ENCODE results near the gene SASH3. TPM values are rescaled to one million over a fixed set of nuclear protein-coding genes. Genes with fewer than 3 reads are reported as not detected.

SASH3 gene
- polyA plus RNA-seq, 2 of the 4 experiments (the other 2 are of a cell fraction): not detected

- Histone ChIP-seq H3K4me2 (peak overlapping the region; percentile 83), H3K9me3 (no peaks in the 10 kb centered on the region), H3K4me3 (peak overlapping the region; percentile 83), H3K27ac (peak overlapping the region; percentile 78 to 94), H3K4me1 (peaks cover 13% of the 10 kb centered on the region; the same call in 2 of the 3 replicates)
- ATAC-seq (peak; percentile 23 to 33; a peak in 5 of 6 replicates), DNase-seq (ENCODE audit: low read depth in 1 of 2, low spot score in 1 of 2) (peak in 1 of 2 experiments; percentile 12), FAIRE-seq (peak; percentile 77)
- no peak for TF ChIP-seq RCOR1 (IDR thresholded peaks at IDR 0.05; ENCODE audit: low read depth, low read length)
- no peak for TF ChIP-seq TFCP2L1 (CRISPR knock-in tag; IDR thresholded peaks at IDR 0.05)
- no peak for TF ChIP-seq CHD4 (IDR thresholded peaks at IDR 0.05; ENCODE audit: borderline replicate concordance)
- TF ChIP-seq HOXA7 (CRISPR knock-in tag; IDR thresholded peaks at IDR 0.05): no peak
- TF ChIP-seq ESRRA (IDR thresholded peaks at IDR 0.05; ENCODE audit: borderline replicate concordance, low read length): no peak
- no peak for TF ChIP-seq ZC3H11A (IDR thresholded peaks at IDR 0.05)
- no peak for TF ChIP-seq RAD21 (conservative IDR thresholded peaks at IDR 0.05 in 1 of 2, IDR thresholded peaks at IDR 0.05 in 1 of 2)
- TF ChIP-seq EHMT2 (IDR thresholded peaks at IDR 0.05; ENCODE audit: low read depth): no peak
- TF ChIP-seq POLR2AphosphoS2 (conservative IDR thresholded peaks at IDR 0.05; ENCODE audit: low read length): no peak
- no peak for TF ChIP-seq ZSCAN20 (CRISPR knock-in tag; IDR thresholded peaks at IDR 0.05)
- CTCF ChIA-PET: no interaction called here
- WGBS (ENCODE audit: missing lambda C conversion rate): 13% methylated on average over 15 of the region's 17 CpGs
- POLR2A ChIA-PET: no interaction called here
Observed at GRCh38 chrX:129842510-129843208, 62.9 kb downstream of the SASH3 start.

- FAIRE-seq: no peak
- H3K4me1 ChIP-seq: peaks cover 13% of the 10 kb centered on the region; the same call in 2 of the 3 replicates
- H3K4me2 ChIP-seq: peak overlapping the region; percentile 83
- CTCF ChIA-PET: interaction anchor here (2.5 kb wide), 1 partner anchor 20 kb away, joined by 7 read pairs; no protein-coding TSS in a partner anchor
- DNase-seq (ENCODE audit: low read depth in 1 of 2, low spot score in 1 of 2): no peak
- WGBS (ENCODE audit: missing lambda C conversion rate): 1% methylated on average over 23 of the region's 23 CpGs
- POLR2A ChIA-PET: interaction anchor here (1.4 kb wide), 1 partner anchor 63 kb away, joined by 7 read pairs; the partner anchor contains the start of gene UTP14A
- peak overlapping the region; percentile 78 to 94 for H3K27ac ChIP-seq
- peak in 1 of 2 experiments; percentile 14; a peak in 1 of 6 replicates for ATAC-seq
- H3K4me3 ChIP-seq: peak overlapping the region; percentile 83
- TF ChIP-seq HOXA7 (CRISPR knock-in tag; IDR thresholded peaks at IDR 0.05) (no peak), BCL3 (IDR thresholded peaks at IDR 0.05) (no peak), CBX8 (IDR thresholded peaks at IDR 0.05) (no peak), GATA3 (IDR thresholded peaks at IDR 0.05; ENCODE audit: borderline replicate concordance) (no peak), HES2 (IDR thresholded peaks at IDR 0.05) (no peak), RNF2 (IDR thresholded peaks at IDR 0.05; ENCODE audit: borderline replicate concordance, low read depth) (no peak), FOSB (CRISPR knock-in tag; IDR thresholded peaks at IDR 0.05) (no peak), HDAC2 (IDR thresholded peaks at IDR 0.05) (no peak), USF2 (IDR thresholded peaks at IDR 0.05) (no peak), CHD4 (IDR thresholded peaks at IDR 0.05; ENCODE audit: borderline replicate concordance) (no peak), RAD21 (conservative IDR thresholded peaks at IDR 0.05 in 1 of 2, IDR thresholded peaks at IDR 0.05 in 1 of 2) (no peak), MAZ (IDR thresholded peaks at IDR 0.05; ENCODE audit: borderline replicate concordance, low read depth, low read length) (no peak), ATOH8 (CRISPR knock-in tag; IDR thresholded peaks at IDR 0.05; ENCODE audit: low read depth) (no peak), MAFK (IDR thresholded peaks at IDR 0.05; ENCODE audit: partially characterized antibody) (no peak), KDM5A (IDR thresholded peaks at IDR 0.05) (no peak), POLR2A (IDR thresholded peaks at IDR 0.05; ENCODE audit: low read length) (no peak), CHD2 (IDR thresholded peaks at IDR 0.05; ENCODE audit: low read length, partially characterized antibody) (no peak)
- H3K9me3 ChIP-seq: no peaks in the 10 kb centered on the region
Observed at GRCh38 chrX:129843209-129843458, 63.4 kb downstream of the SASH3 start.
